GM18507 (cell line): ENCODE measurements around the gene CYP26C1.
"Not testable (repeated sequence)": the region's sequence is repeated elsewhere in the genome, so short reads cannot be mapped to it uniquely, and the experiment has no call there.

Experiments
- DNase-seq: peaks from one replicate; pipeline ENCODE4 v3.0.0; 2011; ENCODE audit warnings: low read depth; ENCODE audit not compliant: insufficient read length; ENCODE audit errors: extremely low spot score
- FAIRE-seq: peaks from 2 replicates; lab custom pipeline; 2011; peaks lifted over from hg19 to GRCh38; lab: Jason Lieb, UNC

Gene CYP26C1

DNA sequence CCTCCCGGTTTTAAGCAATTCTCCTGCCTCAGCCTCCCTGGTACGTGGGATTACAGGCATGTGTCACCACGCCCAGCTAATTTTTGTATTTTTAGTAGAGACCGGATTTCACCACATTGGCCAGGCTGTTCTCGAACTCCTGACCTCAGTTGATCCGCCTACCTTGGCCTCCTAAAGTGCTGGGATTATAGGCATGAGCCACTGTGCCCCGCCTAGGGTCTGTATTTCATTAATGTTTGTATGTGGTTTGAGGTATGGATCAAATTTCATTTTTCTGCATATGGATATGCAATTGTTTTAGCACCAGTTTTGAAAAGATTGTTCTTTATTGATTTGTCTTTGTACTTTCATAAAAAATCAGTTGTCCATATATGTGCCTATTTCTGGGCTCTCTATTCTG, 39.1 kb downstream of the CYP26C1 start:
- FAIRE-seq: no peak
- no peak for DNase-seq

DNA sequence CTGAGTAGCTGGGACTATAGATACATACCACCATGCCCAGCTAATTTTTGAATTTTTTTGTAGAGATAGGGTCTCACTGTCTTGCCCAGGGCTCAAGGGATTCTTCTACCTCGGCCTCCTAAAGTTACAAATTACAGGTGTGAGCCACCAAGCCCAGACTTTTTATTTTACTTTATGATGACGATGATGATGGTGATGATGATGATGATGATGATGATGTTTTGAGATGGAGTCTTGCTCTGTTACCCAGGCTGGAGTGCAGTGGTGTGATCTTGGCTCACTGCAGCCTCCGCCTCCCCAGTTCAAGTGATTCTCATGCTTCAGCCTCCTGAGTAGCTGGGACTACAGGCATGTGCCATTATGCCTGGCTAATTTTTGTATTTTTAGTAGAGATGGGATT, 40.5 kb downstream of the CYP26C1 start:
- not testable (repeated sequence) for FAIRE-seq, DNase-seq

DNA sequence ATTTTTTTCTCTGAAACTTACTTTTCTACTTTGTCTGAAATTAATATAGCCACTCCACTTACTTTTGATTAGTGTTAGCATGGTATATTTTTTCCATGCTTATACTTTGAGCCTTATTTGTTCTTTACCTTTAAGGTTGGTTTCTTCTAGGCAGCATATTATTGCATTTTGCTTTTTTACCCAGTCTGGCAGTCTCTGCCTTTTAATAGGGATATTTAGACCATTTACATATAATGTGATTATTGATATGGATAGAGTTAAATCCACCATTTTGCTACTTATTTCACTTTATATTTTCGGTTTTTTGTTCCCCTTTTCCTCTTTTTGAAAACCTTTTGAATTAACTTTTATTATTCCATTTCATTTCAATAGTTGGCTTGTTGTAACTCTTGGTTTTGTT, 43.4 kb downstream of the CYP26C1 start:
- DNase-seq (no peak), FAIRE-seq (no peak)

DNA sequence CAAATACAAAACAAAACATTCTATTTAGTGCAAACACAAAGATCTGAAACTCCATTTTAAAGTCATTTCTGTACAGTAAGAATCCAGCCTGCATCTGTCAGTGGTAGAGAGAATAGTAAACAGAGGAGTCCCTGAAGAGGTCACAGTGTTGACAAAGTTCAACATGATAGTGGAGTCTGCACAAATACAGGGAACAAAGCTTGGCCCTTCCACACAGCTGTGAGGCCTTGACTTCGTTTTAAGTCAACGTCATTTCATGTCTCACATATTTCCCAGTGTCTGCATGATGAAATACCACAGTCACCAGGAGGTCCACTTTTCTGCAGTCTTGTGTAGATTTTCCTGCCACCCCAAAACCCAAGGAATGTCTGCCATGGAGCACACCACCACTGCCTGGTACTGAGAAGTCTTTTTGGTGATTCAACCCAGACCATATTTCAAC, 46.1 kb downstream of the CYP26C1 start:
- peak; percentile 71 for FAIRE-seq

DNA sequence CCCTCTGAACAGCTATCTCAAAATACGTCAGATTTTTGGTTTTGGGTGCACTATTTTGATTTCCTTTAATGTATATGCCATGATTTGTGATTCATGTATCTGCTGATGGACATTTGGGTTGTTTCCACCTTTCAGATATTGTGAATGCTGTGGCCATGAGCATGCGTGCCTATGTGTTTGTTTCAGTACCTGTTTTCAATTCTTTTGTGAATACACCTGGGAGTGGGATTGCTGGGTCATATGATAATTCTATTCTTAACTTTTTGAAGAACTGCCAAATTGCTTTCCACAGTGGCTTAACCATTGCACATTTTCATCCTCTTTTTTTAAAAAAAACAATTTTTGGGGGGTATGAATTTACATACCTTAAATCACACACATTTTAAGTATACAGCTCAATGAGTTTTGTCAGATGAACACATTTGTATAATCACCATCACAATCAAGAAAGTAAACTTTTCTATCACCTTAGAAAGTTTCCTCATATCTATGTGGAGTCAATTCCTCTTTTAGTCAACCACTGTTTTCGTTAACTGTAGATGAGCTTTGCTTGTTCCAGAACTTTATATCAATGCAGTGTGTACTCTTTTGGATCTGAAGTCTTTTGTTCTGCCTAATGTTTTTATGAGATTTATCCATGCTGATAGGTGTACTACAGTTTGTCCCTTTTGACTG, 50.0 kb downstream of the CYP26C1 start:
- FAIRE-seq (peak; percentile 52), DNase-seq (no peak)

More for the DNA sequence above, 46.1 kb downstream of the CYP26C1 start:
- no peak for DNase-seq

DNA sequence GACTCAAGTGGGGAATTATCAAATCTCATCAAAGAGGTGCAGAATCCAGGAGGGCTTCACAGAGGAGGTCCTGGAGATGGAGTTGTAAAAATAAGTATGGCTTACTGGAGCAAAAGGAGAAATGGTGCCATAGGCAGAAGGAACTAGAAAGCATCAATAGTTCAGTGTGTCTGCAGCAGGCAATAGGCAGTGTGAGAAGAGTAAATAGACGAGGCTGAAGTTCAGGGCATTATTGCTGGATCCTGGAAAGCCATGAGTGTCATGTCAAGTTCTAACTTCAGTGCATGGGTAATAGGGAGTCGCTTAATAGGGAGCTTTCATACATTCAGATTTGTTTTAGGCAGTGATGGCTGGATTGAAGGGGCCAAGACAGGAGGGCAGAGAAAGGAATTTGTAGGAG, 52.4 kb downstream of the CYP26C1 start:
- no peak for FAIRE-seq
- DNase-seq: no peak

DNA sequence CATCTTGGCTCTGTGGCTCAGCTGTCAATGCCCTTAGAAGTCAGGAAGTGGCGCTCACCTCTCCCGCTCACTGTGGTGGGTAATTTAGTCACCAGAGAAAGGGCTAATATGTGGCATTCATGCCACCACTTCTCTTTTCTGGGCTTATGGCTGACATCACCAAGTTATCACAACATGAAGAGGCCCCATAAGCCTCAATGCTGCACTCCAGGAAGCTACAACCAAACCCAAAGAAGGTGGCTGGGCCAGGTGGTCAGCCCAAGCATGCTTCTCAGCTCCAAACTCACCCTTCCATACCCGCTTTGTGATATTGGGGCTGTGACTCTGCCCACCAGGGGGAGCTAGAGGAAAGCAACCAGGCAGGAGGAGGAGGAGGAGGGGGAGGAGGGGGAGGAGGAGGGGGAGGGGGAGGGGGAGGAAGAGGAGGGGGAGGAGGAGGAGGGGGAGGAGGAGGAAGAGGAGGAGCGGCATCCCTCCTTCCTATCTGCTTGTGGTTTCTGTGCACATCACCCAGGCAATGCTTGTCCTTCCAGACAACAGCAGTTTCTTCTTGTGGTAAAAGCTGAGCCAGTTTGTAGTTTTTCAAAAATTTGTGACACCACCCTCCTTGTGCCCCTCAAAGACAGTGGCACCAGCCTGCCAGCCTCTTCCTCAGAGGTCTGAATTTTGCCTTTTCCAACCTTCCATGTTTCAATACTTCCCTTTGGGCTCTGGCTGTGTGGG, 55.2 kb downstream of the CYP26C1 start:
- peak; percentile 40 for DNase-seq
- peak; percentile 56 for FAIRE-seq
